PC-3 (cell line): ENCODE data around the gene DZIP3. TPM values are rescaled to one million over a fixed set of nuclear protein-coding genes. Genes with fewer than 3 reads are reported as not detected.

Source experiments
- ATAC-seq: fragments of 200-7000 bp; cut with Tn5 transposase; 2 replicates; pipeline ENCODE4 v1.9.1; 2020; ENCODE audit warnings: mild to moderate bottlenecking, moderate library complexity
- BruUV-seq: library from RNA; stranded (reverse); fragments of 400-500 nt; replicated peaks from 2 replicates; lab custom pipeline; 2021; lab: Mats Ljungman, UMichigan
- CTCF ChIA-PET: fragments of 300-600 bp; sonication (Branson Sonifier 250); formaldehyde crosslinking; loops from one replicate; lab custom pipeline; 2022; ENCODE audit warnings: antibody characterized with exemption; lab: Charles Lee
- POLR2A ChIA-PET: fragments of 300-600 bp; sonication (Branson Sonifier 250); formaldehyde crosslinking; loops from one replicate; lab custom pipeline; 2022; ENCODE audit warnings: antibody characterized with exemption; ENCODE audit not compliant: unreplicated experiment; lab: Charles Lee
- DNase-seq: peaks from one replicate; pipeline ENCODE4 v3.0.0-alpha.2; 2015
- H2AFZ ChIP-seq: fragments of 300-600 bp; sonication (generic); 2 replicates; pipeline ENCODE4 v1.6.0; 2016; ENCODE audit warnings: antibody characterized with exemption, low read length
- H3F3A ChIP-seq: fragments of 300-600 bp; sonication (generic); one replicate; pipeline ENCODE4 v1.6.0; 2017; ENCODE audit warnings: antibody characterized with exemption, low read length, control low read depth, mild to moderate bottlenecking; ENCODE audit not compliant: unreplicated experiment
- H3K27ac ChIP-seq: fragments of 300-600 bp; sonication (generic); 2 replicates; pipeline ENCODE4 v1.5.1; 2016; ENCODE audit warnings: mild to moderate bottlenecking, low read length
- H3K27me3 ChIP-seq: fragments of 300-600 bp; sonication (generic); 2 replicates; pipeline ENCODE4 v1.6.1; 2016; ENCODE audit warnings: low read length, mixed read lengths
- H3K36me3 ChIP-seq: fragments of 300-600 bp; sonication (generic); 2 replicates; pipeline ENCODE4 v1.6.1; 2016; ENCODE audit warnings: low read depth, mixed run types, low read length, mixed read lengths
- H3K4me1 ChIP-seq: fragments of 300-600 bp; sonication (generic); 2 replicates; pipeline ENCODE4 v1.5.1; 2016; ENCODE audit warnings: low read length; ENCODE audit not compliant: insufficient read depth
- H3K4me2 ChIP-seq: fragments of 300-600 bp; sonication (generic); 2 replicates; pipeline ENCODE4 v1.6.0; 2016; ENCODE audit warnings: low read length
- H3K4me3 ChIP-seq: fragments of 300-600 bp; sonication (generic); 2 replicates; pipeline ENCODE4 v1.5.1; 2016; ENCODE audit warnings: mild to moderate bottlenecking, low read length, mixed read lengths
- H3K79me2 ChIP-seq: fragments of 300-600 bp; sonication (generic); 2 replicates; pipeline ENCODE4 v1.6.1; 2017; ENCODE audit warnings: low read length, mixed read lengths
- H3K9ac ChIP-seq: fragments of 300-600 bp; sonication (generic); 2 replicates; pipeline ENCODE4 v1.6.0; 2016; ENCODE audit warnings: mild to moderate bottlenecking, low read length
- H3K9me2 ChIP-seq: fragments of 300-600 bp; sonication (generic); replicated peaks from 2 replicates; pipeline ENCODE4 v1.6.1; 2016; ENCODE audit warnings: mixed run types, low read length, mixed read lengths
- H3K9me3 ChIP-seq: fragments of 300-600 bp; sonication (generic); 2 replicates; pipeline ENCODE4 v1.6.1; 2016; ENCODE audit warnings: low read length, mixed read lengths
- H4K20me1 ChIP-seq: fragments of 300-600 bp; sonication (generic); 2 replicates; pipeline ENCODE4 v1.6.1; 2016; ENCODE audit warnings: low read length, mixed read lengths
- CTCF ChIP-seq: fragments of 300-600 bp; sonication (generic); conservative IDR thresholded peaks from 2 replicates; pipeline ENCODE4 v1.5.1; 2017; ENCODE audit warnings: antibody characterized with exemption, low read depth, mild to moderate bottlenecking, low read length
- EZH2 ChIP-seq: fragments of 300-600 bp; sonication (generic); IDR thresholded peaks from one replicate; pipeline ENCODE4 v1.6.1; 2017; ENCODE audit warnings: antibody characterized with exemption, mild to moderate bottlenecking, low read length; ENCODE audit not compliant: unreplicated experiment
- EZH2phosphoT487 ChIP-seq: fragments of 300-600 bp; sonication (generic); IDR thresholded peaks from 2 replicates; pipeline ENCODE4 v1.6.1; 2018; ENCODE audit warnings: mild to moderate bottlenecking, antibody characterized with exemption, low read length, borderline replicate concordance
- intact Hi-C: fragments of 100-400 bp; cut with micrococcal nuclease; formaldehyde crosslinking; loops from 2 replicates; pipeline ENCODE4 v1.9.0; 2023
- total RNA-seq: library from RNA; depleted of rRNA; stranded (reverse); fragments of >200 nt; gene quantifications from 2 replicates; pipeline ENCODE4 v1.2.3, GENCODE V29; 2014

The DZIP3 gene
- total RNA-seq, 1 experiment from 2014 or later, result 7.3 TPM

- POLR2A ChIA-PET, result interaction anchor here (0.6 kb wide), 2 partner anchors 24 to 48 kb away, joined by 3 read pairs; no protein-coding TSS in a partner anchor
- CTCF ChIA-PET, result no interaction called here
- H4K20me1 ChIP-seq, result no peaks in the 10 kb centered on the region
- no peak for ATAC-seq
- no peaks in the 10 kb centered on the region for H3K79me2 ChIP-seq
- no peaks in the 10 kb centered on the region for H3K27me3 ChIP-seq
- H3K36me3 ChIP-seq, result no peaks in the 10 kb centered on the region
- H3K9ac ChIP-seq, result no peak overlapping the region
- TF ChIP-seq CTCF (no peak), EZH2 (no peak), EZH2phosphoT487 (no peak)
- H3K4me2 ChIP-seq, result no peak overlapping the region
- no peak overlapping the region for H3K4me3 ChIP-seq
- no peak overlapping the region for H2AFZ ChIP-seq
- intact Hi-C loops, result no loop called here
- H3K9me3 ChIP-seq, result no peaks in the 10 kb centered on the region
- DNase-seq, result no peak
- no peaks in the 10 kb centered on the region for H3K9me2 ChIP-seq
- H3F3A ChIP-seq, result no peaks in the 10 kb centered on the region
- no TSS peak for BruUV-seq
- H3K27ac ChIP-seq, result no peak overlapping the region
- H3K4me1 ChIP-seq, result peaks cover 15% of the 10 kb centered on the region
These were observed 12.9 kb downstream of the DZIP3 start for GRCh38 chr3:108602249-108602934.

- H3K9me2 ChIP-seq, result no peaks in the 10 kb centered on the region
- H3K9ac ChIP-seq, result no peak overlapping the region
- ChIA-PET CTCF (interaction anchor here (0.5 kb wide), 1 partner anchor 755 kb away, joined by 3 read pairs; no protein-coding TSS in a partner anchor), POLR2A (interaction anchor here (0.6 kb wide), 1 partner anchor 24 kb away, joined by 3 read pairs; no protein-coding TSS in a partner anchor)
- no peak overlapping the region for H3K4me2 ChIP-seq
- no peaks in the 10 kb centered on the region for H4K20me1 ChIP-seq
- H3K79me2 ChIP-seq, result no peaks in the 10 kb centered on the region
- intact Hi-C loops, result no loop called here
- no peaks in the 10 kb centered on the region for H3K27me3 ChIP-seq
- no peaks in the 10 kb centered on the region for H3K9me3 ChIP-seq
- TF ChIP-seq CTCF (no peak), EZH2phosphoT487 (no peak)
- H3F3A ChIP-seq, result no peaks in the 10 kb centered on the region
- H3K27ac ChIP-seq, result no peak overlapping the region
- H3K4me3 ChIP-seq, result no peak overlapping the region
- H3K36me3 ChIP-seq, result no peaks in the 10 kb centered on the region
- no peak for DNase-seq
- no peak overlapping the region for H2AFZ ChIP-seq
- BruUV-seq, result no TSS peak
- no peak for ATAC-seq
- H3K4me1 ChIP-seq, result peaks cover 15% of the 10 kb centered on the region
These were observed 13.4 kb downstream of the DZIP3 start for GRCh38 chr3:108602935-108603294.

- peak; percentile 83 for ATAC-seq
- H3K4me3 ChIP-seq, result no peak overlapping the region
- H3K4me2 ChIP-seq, result peak overlapping the region; percentile 24
- H3K27me3 ChIP-seq, result no peaks in the 10 kb centered on the region
- H2AFZ ChIP-seq, result no peak overlapping the region
- no peak for TF ChIP-seq EZH2
- no peak for TF ChIP-seq EZH2phosphoT487
- no peak for TF ChIP-seq CTCF
- no peaks in the 10 kb centered on the region for H3K36me3 ChIP-seq
- H3F3A ChIP-seq, result no peaks in the 10 kb centered on the region
- DNase-seq, result peak; percentile 44
- BruUV-seq, result no TSS peak
- no peaks in the 10 kb centered on the region for H3K9me2 ChIP-seq
- H3K9ac ChIP-seq, result no peak overlapping the region
- H3K27ac ChIP-seq, result no peak overlapping the region
- H3K9me3 ChIP-seq, result no peaks in the 10 kb centered on the region
- ChIA-PET POLR2A (no interaction called here), CTCF (interaction anchor here (0.6 kb wide), 1 partner anchor 795 kb away, joined by 3 read pairs; no protein-coding TSS in a partner anchor)
- intact Hi-C loops, result no loop called here
- H3K79me2 ChIP-seq, result no peaks in the 10 kb centered on the region
- H3K4me1 ChIP-seq, result peaks cover 15% of the 10 kb centered on the region
- no peaks in the 10 kb centered on the region for H4K20me1 ChIP-seq
These were observed 14.2 kb downstream of the DZIP3 start for GRCh38 chr3:108603691-108604090.
